Spleen (tissue), 11 donors: ENCODE results near the gene MACROD2. TPM values are rescaled to one million over a fixed set of nuclear protein-coding genes. Genes with fewer than 3 reads are reported as not detected.

Source experiments
- DNase-seq: peaks from one replicate; pipeline ENCODE4 v3.0.0-alpha.2; 2020
- H3K27ac ChIP-seq, 8 donors: fragments of 200-600 bp; sonication (generic) in 7 of 8; 1 replicate in 4 of 8; 2 replicates in 4 of 8; pipeline versions ENCODE4 v1.5.0 to v1.8.0; 2016 to 2021; ENCODE audit warnings: inconsistent platforms in 4 of 8, mild to moderate bottlenecking in 4 of 8, moderate library complexity in 1 of 8
- H3K27me3 ChIP-seq, 7 donors: fragments of 200-600 bp; sonication (generic) in 6 of 7; replicated peaks in 1 of 7; 1 replicate in 4 of 7; 2 replicates in 3 of 7; pipeline versions ENCODE4 v1.5.0 to v1.8.0; 2016 to 2021; ENCODE audit warnings: inconsistent platforms in 3 of 7, mild to moderate bottlenecking in 1 of 7
- H3K36me3 ChIP-seq, 6 donors: fragments of 200-600 bp; sonication (generic) in 5 of 6; 1 replicate in 4 of 6; 2 replicates in 2 of 6; pipeline versions ENCODE4 v1.5.0 to v1.8.0; 2016 to 2021; ENCODE audit warnings: inconsistent platforms in 2 of 6
- H3K4me1 ChIP-seq, 6 donors: fragments of 200-600 bp; sonication (generic) in 5 of 6; 1 replicate in 3 of 6; 2 replicates in 3 of 6; pipeline versions ENCODE4 v1.5.0 to v1.8.0; 2016 to 2021; ENCODE audit warnings: inconsistent platforms in 3 of 6
- H3K4me3 ChIP-seq, 8 donors: fragments of 200-600 bp; sonication (generic) in 7 of 8; 1 replicate in 4 of 8; 2 replicates in 4 of 8; pipeline versions ENCODE4 v1.5.0 to v1.8.0; 2016 to 2021; ENCODE audit warnings: inconsistent platforms in 4 of 8, mild to moderate bottlenecking in 4 of 8, moderate library complexity in 2 of 8
- H3K9me3 ChIP-seq, 8 donors: fragments of 200-600 bp; sonication (generic) in 7 of 8; 1 replicate in 4 of 8; 2 replicates in 4 of 8; pipeline versions ENCODE4 v1.5.0 to v1.8.0; 2016 to 2021; ENCODE audit warnings: inconsistent platforms in 4 of 8
- CTCF ChIP-seq, 11 experiments: fragments of 200-600 bp in 7 of 11; fragments of 450-650 bp in 4 of 11; sonication (generic) in 4 of 11; IDR thresholded peaks in 8 of 11; conservative IDR thresholded peaks in 3 of 11; 1 replicate in 7 of 11; 2 replicates in 4 of 11; pipeline versions ENCODE4 v1.4.0 to v1.8.0; 2016 to 2021; ENCODE audit warnings: antibody characterized with exemption in 11 of 11, inconsistent platforms in 4 of 11, mild to moderate bottlenecking in 1 of 11
- POLR2A ChIP-seq, 3 donors: fragments of 450-650 bp; IDR thresholded peaks; one replicate each; pipeline ENCODE4 v1.5.1; 2017; ENCODE audit warnings: antibody characterized with exemption in 3 of 3, mild to moderate bottlenecking in 1 of 3
- POLR2AphosphoS5 ChIP-seq, 3 donors: sonication (generic); formaldehyde crosslinking; IDR thresholded peaks; one replicate each; pipeline ENCODE4 v1.5.1; 2017; ENCODE audit warnings: antibody characterized with exemption in 3 of 3
- WGBS, 5 donors: extraction: QIAGEN DNeasy Blood & Tissue Kit in 3 of 5; methylation state at CpG; one replicate each; pipeline versions ENCODE4 v1.1.5 to v1.1.7; 2013 to 2018; 5-methylcytosine and 5-hydroxymethylcytosine counted together
- intact Hi-C: fragments of 100-400 bp; cut with DNase I; formaldehyde crosslinking; loops from one replicate; pipeline ENCODE4 v1.15.0; 2023; ENCODE audit warnings: low total_unique reads
- polyA plus RNA-seq, 3 donors: library from polyadenylated mRNA; stranded (reverse); fragments of 200-250 nt; gene quantifications; one replicate each; pipeline ENCODE4 v1.2.1, GENCODE V29; 2013
- total RNA-seq, 7 donors: library from RNA; depleted of rRNA in 3 of 7; stranded (reverse); fragments of >200 nt in 3 of 7; fragmentation: NEBNext Ultra II Directional in 4 of 7; extraction: Animal tissue kit (Norgen Biotek cat#: 25700) in 4 of 7; gene quantifications; one replicate each; pipeline versions ENCODE4 v1.1.0 to v1.2.1, GENCODE V29; 2016 to 2021
- donor health status: healthy with polysubstance abuse.
- donor health status: DM: no; HTN: no; CAD: no; lungs with moderate emphysema.
- donor health status: DM: no; HTN: no; CAD: no.
- donor health status: Bipolar disorder and iron deficiency.
- donor health status: healthy.
- donor health status: DM: no; HTN: no; CAD: no.
- donor health status: DM: yes; HTN: yes; CAD: no.

The MACROD2 gene
- total and polyA plus RNA-seq, 10 donors = 1.5 to 4.7 (median 3.4) TPM

GRCh38 chr20:15986690-15987089 lies 1991.4 kb downstream of the MACROD2 start:
- DNase-seq = no peak
- Histone ChIP-seq H3K4me1 (peaks cover 0 to 5% (median 0%) of the 10 kb centered on the region in 6 donors), H3K27me3 (no peaks in the 10 kb centered on the region), H3K27ac (peak overlapping the region in 6 of 8 donors; percentile 15 to 75 (median 54)), H3K9me3 (no peaks in the 10 kb centered on the region), H3K36me3 (no peaks in the 10 kb centered on the region), H3K4me3 (no peak overlapping the region)
- WGBS, 5 donors = 58 to 79% (median 77%) methylated on average over 3 of the region's 3 CpGs
- intact Hi-C loops = no loop called here
- TF ChIP-seq POLR2A (IDR thresholded peaks at IDR 0.05) = no peak
- no peak for TF ChIP-seq CTCF (IDR thresholded peaks at IDR 0.05 in 8 of 11, conservative IDR thresholded peaks at IDR 0.05 in 3 of 11)
- no peak for TF ChIP-seq POLR2AphosphoS5 (IDR thresholded peaks at IDR 0.05)

GRCh38 chr20:15991279-15991678 lies 1996.0 kb downstream of the MACROD2 start:
- H3K27me3 ChIP-seq = no peaks in the 10 kb centered on the region
- no peaks in the 10 kb centered on the region for H3K36me3 ChIP-seq
- H3K4me3 ChIP-seq = no peak overlapping the region
- peaks cover 0 to 3% (median 0%) of the 10 kb centered on the region in 6 donors for H3K4me1 ChIP-seq
- H3K27ac ChIP-seq = no peak overlapping the region
- H3K9me3 ChIP-seq = peaks cover 0 to 7% (median 5%) of the 10 kb centered on the region in 8 donors
- DNase-seq = no peak
- intact Hi-C loops = no loop called here
- no peak for TF ChIP-seq POLR2AphosphoS5 (IDR thresholded peaks at IDR 0.05)
- no peak for TF ChIP-seq CTCF (IDR thresholded peaks at IDR 0.05 in 8 of 11, conservative IDR thresholded peaks at IDR 0.05 in 3 of 11)
- no peak for TF ChIP-seq POLR2A (IDR thresholded peaks at IDR 0.05)

GRCh38 chr20:15992564-15992963 lies 1997.2 kb downstream of the MACROD2 start:
- Histone ChIP-seq H3K27ac (no peak overlapping the region), H3K4me3 (no peak overlapping the region), H3K36me3 (no peaks in the 10 kb centered on the region), H3K4me1 (no peaks in the 10 kb centered on the region), H3K9me3 (peaks cover 1 to 20% (median 17%) of the 10 kb centered on the region in 8 donors), H3K27me3 (no peaks in the 10 kb centered on the region)
- intact Hi-C loops = no loop called here
- TF ChIP-seq CTCF (IDR thresholded peaks at IDR 0.05 in 8 of 11, conservative IDR thresholded peaks at IDR 0.05 in 3 of 11) (no peak), POLR2AphosphoS5 (IDR thresholded peaks at IDR 0.05) (no peak), POLR2A (IDR thresholded peaks at IDR 0.05) (no peak)
- no peak for DNase-seq
- WGBS, 5 donors = 75 to 86% (median 77%) methylated on average over 4 of the region's 4 CpGs

GRCh38 chr20:16000112-16000511 lies 2004.8 kb downstream of the MACROD2 start:
- no peak overlapping the region for H3K4me3 ChIP-seq
- H3K27ac ChIP-seq = no peak overlapping the region
- WGBS, 5 donors = 39 to 96% (median 91%) methylated on average over 1 of the region's 1 CpG
- intact Hi-C loops = no loop called here
- H3K4me1 ChIP-seq = no peaks in the 10 kb centered on the region
- DNase-seq = no peak
- peaks cover 4 to 47% (median 38%) of the 10 kb centered on the region in 8 donors for H3K9me3 ChIP-seq
- no peaks in the 10 kb centered on the region for H3K27me3 ChIP-seq
- no peak for TF ChIP-seq POLR2AphosphoS5 (IDR thresholded peaks at IDR 0.05)
- TF ChIP-seq POLR2A (IDR thresholded peaks at IDR 0.05) = no peak
- TF ChIP-seq CTCF (IDR thresholded peaks at IDR 0.05 in 8 of 11, conservative IDR thresholded peaks at IDR 0.05 in 3 of 11) = no peak
- no peaks in the 10 kb centered on the region for H3K36me3 ChIP-seq
